SK-N-SH treated with all-trans-retinoic acid at 6 μM for 48 hours (cell line): ENCODE measurements around the gene HSD11B2.

ENCODE experiments used
- ARNTL ChIP-seq: fragments of 450-650 bp; formaldehyde crosslinking; IDR thresholded peaks from 2 replicates; pipeline ENCODE4 v1.5.0; 2020; ENCODE audit warnings: low read depth, mild to moderate bottlenecking, moderate library complexity, borderline replicate concordance
- CREB5 ChIP-seq: fragments of 250-450 bp; sonication (Bioruptor Pico); IDR thresholded peaks from 2 replicates; pipeline ENCODE4 v1.5.1; 2020; ENCODE audit warnings: low read depth, mild to moderate bottlenecking, moderate library complexity
- CSRNP3 ChIP-seq: fragments of 250-450 bp; sonication (Bioruptor Pico); IDR thresholded peaks from 2 replicates; pipeline ENCODE4 v1.5.1; 2021; ENCODE audit warnings: mild to moderate bottlenecking, moderate library complexity
- ESRRG ChIP-seq: fragments of 250-450 bp; sonication (Bioruptor Pico); IDR thresholded peaks from 2 replicates; pipeline ENCODE4 v1.6.1; 2021; ENCODE audit warnings: mild to moderate bottlenecking
- OSR1 ChIP-seq: fragments of 250-450 bp; sonication (Bioruptor Pico); IDR thresholded peaks from 2 replicates; pipeline ENCODE4 v1.8.0; 2022; ENCODE audit warnings: moderate library complexity, mild to moderate bottlenecking, inconsistent platforms
- PPARA ChIP-seq: fragments of 250-450 bp; sonication (Bioruptor Pico); IDR thresholded peaks from 2 replicates; pipeline ENCODE4 v1.5.0; 2020; ENCODE audit warnings: mild to moderate bottlenecking, borderline replicate concordance
- RARB ChIP-seq: fragments of 250-450 bp; sonication (Bioruptor Pico); IDR thresholded peaks from 2 replicates; pipeline ENCODE4 v1.8.0; 2021; ENCODE audit warnings: mild to moderate bottlenecking, moderate library complexity
- SNAI2 ChIP-seq: fragments of 250-450 bp; sonication (Bioruptor Pico); IDR thresholded peaks from 2 replicates; pipeline ENCODE4 v1.5.0; 2020; ENCODE audit warnings: mild to moderate bottlenecking, moderate library complexity
- TCF4 ChIP-seq: fragments of 250-450 bp; sonication (Bioruptor Pico); IDR thresholded peaks from 2 replicates; pipeline ENCODE4 v1.8.0; 2021; ENCODE audit warnings: mild to moderate bottlenecking, moderate library complexity, borderline replicate concordance
- ZC3H10 ChIP-seq: fragments of 250-450 bp; sonication (Bioruptor Pico); IDR thresholded peaks from 2 replicates; pipeline ENCODE4 v1.5.1; 2021; ENCODE audit warnings: mild to moderate bottlenecking, moderate library complexity
- ZFP30 ChIP-seq: fragments of 450-650 bp; formaldehyde crosslinking; IDR thresholded peaks from 2 replicates; pipeline ENCODE4 v1.5.0; 2022; ENCODE audit warnings: mild to moderate bottlenecking, moderate library complexity
- ZNF8 ChIP-seq: fragments of 450-650 bp; formaldehyde crosslinking; IDR thresholded peaks from 2 replicates; pipeline ENCODE4 v1.5.0; 2020; ENCODE audit warnings: mild to moderate bottlenecking, moderate library complexity

DNA sequence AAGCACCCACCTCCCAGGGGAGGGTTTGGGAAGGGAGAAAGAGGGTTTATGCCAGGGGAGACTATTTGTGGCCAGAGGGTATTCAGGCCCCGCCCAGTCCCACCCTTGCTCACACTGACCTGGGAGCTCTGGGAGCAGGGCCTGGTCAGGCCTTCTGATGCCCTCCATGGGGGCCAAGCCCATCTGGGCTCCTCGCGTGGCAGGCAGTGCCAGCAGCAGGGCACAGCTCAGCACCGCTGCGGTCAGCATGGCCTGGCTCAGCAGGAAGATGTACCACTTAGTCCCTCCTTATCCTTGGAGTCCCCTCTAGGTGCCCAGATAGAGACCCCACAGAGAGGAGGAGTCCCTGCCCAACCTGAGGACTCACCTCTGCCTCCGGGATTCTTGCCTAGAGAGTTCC is 52.2 kb downstream of the HSD11B2 start, which contains the start of gene AGRP:
- TF ChIP-seq ZC3H10 (no peak), ARNTL (CRISPR knock-in tag) (no peak), OSR1 (CRISPR knock-in tag) (no peak), ZNF8 (CRISPR knock-in tag) (no peak), SNAI2 (CRISPR knock-in tag) (no peak), CSRNP3 (CRISPR knock-in tag) (no peak), ZFP30 (CRISPR knock-in tag) (no peak), TCF4 (CRISPR knock-in tag) (no peak), RARB (CRISPR knock-in tag) (no peak), PPARA (CRISPR knock-in tag) (no peak), CREB5 (CRISPR knock-in tag) (no peak), ESRRG (CRISPR knock-in tag) (no peak)
